ENCODE measurements around the gene MUC5AC. TPM values are rescaled to one million over a fixed set of nuclear protein-coding genes. Genes with fewer than 3 reads are reported as not detected.

MUC5AC gene
- total and polyA plus RNA-seq, 4 donors = not detected

DNA sequence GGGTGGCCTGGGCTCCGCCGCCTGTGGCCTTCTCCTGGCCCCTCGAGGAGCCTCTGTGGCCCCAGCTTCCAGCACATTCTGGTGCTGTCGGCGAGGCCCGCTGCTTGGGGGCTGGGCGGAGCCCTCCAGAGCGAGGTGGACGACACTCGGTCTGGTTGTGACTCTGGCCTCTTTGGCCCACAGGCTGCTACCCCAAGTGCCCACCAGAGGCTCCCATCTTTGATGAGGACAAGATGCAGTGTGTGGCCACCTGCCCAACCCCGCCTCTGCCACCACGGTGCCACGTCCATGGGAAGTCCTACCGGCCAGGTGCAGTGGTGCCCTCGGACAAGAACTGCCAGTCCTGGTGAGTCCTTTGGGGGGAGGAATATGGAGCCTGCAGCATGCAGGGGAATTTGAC, 22.4 kb downstream of the MUC5AC start:
- no peaks in the 10 kb centered on the region for H3K36me3 ChIP-seq (ENCODE audit: control insufficient read depth in 4 of 4, insufficient read depth in 3 of 4, low read depth in 1 of 4, low read length in 3 of 4)
- DNase-seq (ENCODE audit: low spot score) = no peak
- no peaks in the 10 kb centered on the region for H3K4me1 ChIP-seq (ENCODE audit: control insufficient read depth in 4 of 4, insufficient read depth in 4 of 4, low read length in 3 of 4)
- H3K9me3 ChIP-seq (ENCODE audit: control insufficient read depth in 4 of 4, low read length in 3 of 4) = no peaks in the 10 kb centered on the region
- no peak overlapping the region for H3K9ac ChIP-seq (ENCODE audit: low read depth in 1 of 2, low read length in 2 of 2)
- H3K27me3 ChIP-seq (ENCODE audit: control insufficient read depth in 4 of 4, insufficient read depth in 4 of 4, low read length in 3 of 4) = peaks cover 0 to 2% (median 0%) of the 10 kb centered on the region in 4 donors
- H3K4me3 ChIP-seq (ENCODE audit: low read depth in 1 of 3, low read length in 3 of 3) = no peak overlapping the region
- H3K27ac ChIP-seq (ENCODE audit: low read depth in 1 of 2, low read length in 2 of 2) = no peak overlapping the region
- 77% methylated on average over 15 of the region's 15 CpGs for WGBS
- TF ChIP-seq NR2F2 (IDR thresholded peaks at IDR 0.05) (no peak), FOXA2 (IDR thresholded peaks at IDR 0.05) (no peak), RXRA (IDR thresholded peaks at IDR 0.05) (no peak), EGR1 (IDR thresholded peaks at IDR 0.05; ENCODE audit: low read depth in 2 of 2) (no peak), FOXA1 (IDR thresholded peaks at IDR 0.05) (no peak), HNF4G (IDR thresholded peaks at IDR 0.05) (no peak), HNF4A (conservative IDR thresholded peaks at IDR 0.05) (no peak), SP1 (IDR thresholded peaks at IDR 0.05) (no peak), TAF1 (conservative IDR thresholded peaks at IDR 0.05) (no peak), YY1 (IDR thresholded peaks at IDR 0.05) (no peak), GABPA (IDR thresholded peaks at IDR 0.05 in 1 of 2, conservative IDR thresholded peaks at IDR 0.05 in 1 of 2) (no peak), RAD21 (IDR thresholded peaks at IDR 0.05) (no peak), JUND (IDR thresholded peaks at IDR 0.05) (no peak)
- TF ChIP-seq, protein P1, sequence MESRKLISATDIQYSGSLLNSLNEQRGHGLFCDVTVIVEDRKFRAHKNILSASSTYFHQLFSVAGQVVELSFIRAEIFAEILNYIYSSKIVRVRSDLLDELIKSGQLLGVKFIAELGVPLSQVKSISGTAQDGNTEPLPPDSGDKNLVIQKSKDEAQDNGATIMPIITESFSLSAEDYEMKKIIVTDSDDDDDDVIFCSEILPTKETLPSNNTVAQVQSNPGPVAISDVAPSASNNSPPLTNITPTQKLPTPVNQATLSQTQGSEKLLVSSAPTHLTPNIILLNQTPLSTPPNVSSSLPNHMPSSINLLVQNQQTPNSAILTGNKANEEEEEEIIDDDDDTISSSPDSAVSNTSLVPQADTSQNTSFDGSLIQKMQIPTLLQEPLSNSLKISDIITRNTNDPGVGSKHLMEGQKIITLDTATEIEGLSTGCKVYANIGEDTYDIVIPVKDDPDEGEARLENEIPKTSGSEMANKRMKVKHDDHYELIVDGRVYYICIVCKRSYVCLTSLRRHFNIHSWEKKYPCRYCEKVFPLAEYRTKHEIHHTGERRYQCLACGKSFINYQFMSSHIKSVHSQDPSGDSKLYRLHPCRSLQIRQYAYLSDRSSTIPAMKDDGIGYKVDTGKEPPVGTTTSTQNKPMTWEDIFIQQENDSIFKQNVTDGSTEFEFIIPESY (IDR thresholded peaks at IDR 0.05) = no peak
- TF ChIP-seq, protein P2, sequence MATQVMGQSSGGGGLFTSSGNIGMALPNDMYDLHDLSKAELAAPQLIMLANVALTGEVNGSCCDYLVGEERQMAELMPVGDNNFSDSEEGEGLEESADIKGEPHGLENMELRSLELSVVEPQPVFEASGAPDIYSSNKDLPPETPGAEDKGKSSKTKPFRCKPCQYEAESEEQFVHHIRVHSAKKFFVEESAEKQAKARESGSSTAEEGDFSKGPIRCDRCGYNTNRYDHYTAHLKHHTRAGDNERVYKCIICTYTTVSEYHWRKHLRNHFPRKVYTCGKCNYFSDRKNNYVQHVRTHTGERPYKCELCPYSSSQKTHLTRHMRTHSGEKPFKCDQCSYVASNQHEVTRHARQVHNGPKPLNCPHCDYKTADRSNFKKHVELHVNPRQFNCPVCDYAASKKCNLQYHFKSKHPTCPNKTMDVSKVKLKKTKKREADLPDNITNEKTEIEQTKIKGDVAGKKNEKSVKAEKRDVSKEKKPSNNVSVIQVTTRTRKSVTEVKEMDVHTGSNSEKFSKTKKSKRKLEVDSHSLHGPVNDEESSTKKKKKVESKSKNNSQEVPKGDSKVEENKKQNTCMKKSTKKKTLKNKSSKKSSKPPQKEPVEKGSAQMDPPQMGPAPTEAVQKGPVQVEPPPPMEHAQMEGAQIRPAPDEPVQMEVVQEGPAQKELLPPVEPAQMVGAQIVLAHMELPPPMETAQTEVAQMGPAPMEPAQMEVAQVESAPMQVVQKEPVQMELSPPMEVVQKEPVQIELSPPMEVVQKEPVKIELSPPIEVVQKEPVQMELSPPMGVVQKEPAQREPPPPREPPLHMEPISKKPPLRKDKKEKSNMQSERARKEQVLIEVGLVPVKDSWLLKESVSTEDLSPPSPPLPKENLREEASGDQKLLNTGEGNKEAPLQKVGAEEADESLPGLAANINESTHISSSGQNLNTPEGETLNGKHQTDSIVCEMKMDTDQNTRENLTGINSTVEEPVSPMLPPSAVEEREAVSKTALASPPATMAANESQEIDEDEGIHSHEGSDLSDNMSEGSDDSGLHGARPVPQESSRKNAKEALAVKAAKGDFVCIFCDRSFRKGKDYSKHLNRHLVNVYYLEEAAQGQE (IDR thresholded peaks at IDR 0.05) = no peak
- TF ChIP-seq, protein P3, sequence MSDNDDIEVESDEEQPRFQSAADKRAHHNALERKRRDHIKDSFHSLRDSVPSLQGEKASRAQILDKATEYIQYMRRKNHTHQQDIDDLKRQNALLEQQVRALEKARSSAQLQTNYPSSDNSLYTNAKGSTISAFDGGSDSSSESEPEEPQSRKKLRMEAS (IDR thresholded peaks at IDR 0.05) = no peak
- TF ChIP-seq, protein P4, sequence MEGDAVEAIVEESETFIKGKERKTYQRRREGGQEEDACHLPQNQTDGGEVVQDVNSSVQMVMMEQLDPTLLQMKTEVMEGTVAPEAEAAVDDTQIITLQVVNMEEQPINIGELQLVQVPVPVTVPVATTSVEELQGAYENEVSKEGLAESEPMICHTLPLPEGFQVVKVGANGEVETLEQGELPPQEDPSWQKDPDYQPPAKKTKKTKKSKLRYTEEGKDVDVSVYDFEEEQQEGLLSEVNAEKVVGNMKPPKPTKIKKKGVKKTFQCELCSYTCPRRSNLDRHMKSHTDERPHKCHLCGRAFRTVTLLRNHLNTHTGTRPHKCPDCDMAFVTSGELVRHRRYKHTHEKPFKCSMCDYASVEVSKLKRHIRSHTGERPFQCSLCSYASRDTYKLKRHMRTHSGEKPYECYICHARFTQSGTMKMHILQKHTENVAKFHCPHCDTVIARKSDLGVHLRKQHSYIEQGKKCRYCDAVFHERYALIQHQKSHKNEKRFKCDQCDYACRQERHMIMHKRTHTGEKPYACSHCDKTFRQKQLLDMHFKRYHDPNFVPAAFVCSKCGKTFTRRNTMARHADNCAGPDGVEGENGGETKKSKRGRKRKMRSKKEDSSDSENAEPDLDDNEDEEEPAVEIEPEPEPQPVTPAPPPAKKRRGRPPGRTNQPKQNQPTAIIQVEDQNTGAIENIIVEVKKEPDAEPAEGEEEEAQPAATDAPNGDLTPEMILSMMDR (IDR thresholded peaks at IDR 0.05; ENCODE audit: low read depth, low read length, missing input control) = no peak
- TF ChIP-seq, protein P5, sequence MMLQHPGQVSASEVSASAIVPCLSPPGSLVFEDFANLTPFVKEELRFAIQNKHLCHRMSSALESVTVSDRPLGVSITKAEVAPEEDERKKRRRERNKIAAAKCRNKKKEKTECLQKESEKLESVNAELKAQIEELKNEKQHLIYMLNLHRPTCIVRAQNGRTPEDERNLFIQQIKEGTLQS (IDR thresholded peaks at IDR 0.05) = no peak
